HepG2 (cell line): ENCODE results near the gene DNAAF1. TPM values are rescaled to one million over a fixed set of nuclear protein-coding genes. Genes with fewer than 3 reads are reported as not detected.

Experiments
- AKAP8 ChIP-seq: sonication (generic); formaldehyde crosslinking; IDR thresholded peaks from 2 replicates; pipeline ENCODE4 v1.5.1; 2020; ENCODE audit warnings: mild to moderate bottlenecking, missing genetic modification reagents
- ATM ChIP-seq: fragments of 450-650 bp; IDR thresholded peaks from 2 replicates; pipeline ENCODE4 v1.7.1; 2017; ENCODE audit warnings: mild to moderate bottlenecking, borderline replicate concordance
- HOXA7 ChIP-seq: sonication (generic); formaldehyde crosslinking; IDR thresholded peaks from 2 replicates; pipeline ENCODE4 v1.8.1; 2022; ENCODE audit warnings: mild to moderate bottlenecking, missing genetic modification reagents, moderate library complexity
- KDM3A ChIP-seq: IDR thresholded peaks from 2 replicates; pipeline ENCODE4 v1.6.1; 2018; ENCODE audit warnings: low read depth, missing compliant biosample characterization
- NFRKB ChIP-seq: fragments of 450-650 bp; IDR thresholded peaks from 2 replicates; pipeline ENCODE4 v1.6.1; 2017
- NFYB ChIP-seq: sonication (generic); formaldehyde crosslinking; IDR thresholded peaks from 2 replicates; pipeline ENCODE4 v1.4.0; 2020; ENCODE audit warnings: missing genetic modification reagents
- PITX1 ChIP-seq: sonication (generic); formaldehyde crosslinking; IDR thresholded peaks from 2 replicates; pipeline ENCODE4 v1.5.1; 2020; ENCODE audit warnings: mild to moderate bottlenecking, missing genetic modification reagents
- RARG ChIP-seq: sonication (generic); formaldehyde crosslinking; IDR thresholded peaks from 2 replicates; pipeline ENCODE4 v1.4.0; 2020; ENCODE audit warnings: low read depth, mild to moderate bottlenecking, missing genetic modification reagents
- RFX5 ChIP-seq: IDR thresholded peaks from 2 replicates; pipeline ENCODE4 v1.6.1; 2011; ENCODE audit warnings: low read depth, low read length, improper control_type of control experiment
- TP53 ChIP-seq: sonication (generic); formaldehyde crosslinking; conservative IDR thresholded peaks from 2 replicates; pipeline ENCODE4 v1.4.0; 2020; ENCODE audit warnings: missing genetic modification reagents
- XBP1 ChIP-seq: sonication (generic); formaldehyde crosslinking; IDR thresholded peaks from 2 replicates; pipeline ENCODE4 v1.5.0; 2020; ENCODE audit warnings: missing genetic modification reagents
- ZFP41 ChIP-seq: sonication (generic); formaldehyde crosslinking; IDR thresholded peaks from 2 replicates; pipeline ENCODE4 v1.4.0; 2020; ENCODE audit warnings: mild to moderate bottlenecking, missing genetic modification reagents, borderline replicate concordance
- ZNF24 ChIP-seq: fragments of 450-650 bp; IDR thresholded peaks from 2 replicates; pipeline ENCODE4 v1.6.1; 2017; ENCODE audit warnings: antibody characterized with exemption, mild to moderate bottlenecking
- ZNF44 ChIP-seq: sonication (generic); formaldehyde crosslinking; IDR thresholded peaks from 2 replicates; pipeline ENCODE4 v1.5.1; 2020; ENCODE audit warnings: mild to moderate bottlenecking, missing genetic modification reagents
- ZNF557 ChIP-seq: sonication (generic); formaldehyde crosslinking; IDR thresholded peaks from 2 replicates; pipeline ENCODE4 v1.4.0; 2020; ENCODE audit warnings: missing genetic modification reagents
- ZNF598 ChIP-seq: sonication (generic); formaldehyde crosslinking; IDR thresholded peaks from 2 replicates; pipeline ENCODE4 v1.5.1; 2020; ENCODE audit warnings: mild to moderate bottlenecking, missing genetic modification reagents, borderline replicate concordance
- ZNF788 ChIP-seq: sonication (generic); formaldehyde crosslinking; IDR thresholded peaks from 2 replicates; pipeline ENCODE4 v1.5.0; 2020; ENCODE audit warnings: mild to moderate bottlenecking, missing genetic modification reagents, borderline replicate concordance
- ZSCAN20 ChIP-seq: sonication (generic); formaldehyde crosslinking; IDR thresholded peaks from 2 replicates; pipeline ENCODE4 v1.4.0; 2020; ENCODE audit warnings: missing genetic modification reagents, mild to moderate bottlenecking, borderline replicate concordance
- polyA plus RNA-seq, 8 experiments: library from polyadenylated mRNA; depleted of rRNA in 3 of 8; stranded (reverse) in 7 of 8; unstranded in 1 of 8; fragments of >200 nt; fragmentation: Illumina TruSeq in 4 of 8; extraction: Trizol in 4 of 8; gene quantifications; 2 replicates each; pipeline versions ENCODE4 v1.2.1 to v1.2.3, GENCODE V29; 2011 to 2016; ENCODE audit warnings: low read depth in 4 of 8, missing spikeins in 1 of 8, mixed read lengths in 1 of 8; ENCODE audit not compliant: insufficient read depth in 1 of 8
- total RNA-seq, 5 experiments: library from RNA; depleted of rRNA; stranded (reverse); fragments of >200 nt; fragmentation: Illumina TruSeq; extraction: Trizol; gene quantifications; 2 replicates each; pipeline ENCODE4 v1.2.3, GENCODE V29; 2016; ENCODE audit warnings: low read depth in 1 of 5
- TF ChIP-seq, protein P1 (sequence below): sonication (generic); formaldehyde crosslinking; IDR thresholded peaks from 2 replicates; pipeline ENCODE4 v1.4.0; 2020; ENCODE audit warnings: missing genetic modification reagents
- TF ChIP-seq, protein P2 (sequence below): sonication (generic); formaldehyde crosslinking; IDR thresholded peaks from 2 replicates; pipeline ENCODE4 v1.4.0; 2020; ENCODE audit warnings: mild to moderate bottlenecking, missing genetic modification reagents
- TF ChIP-seq, protein P3 (sequence below): IDR thresholded peaks from 2 replicates; pipeline ENCODE4 v1.6.1; 2016; ENCODE audit warnings: missing compliant biosample characterization, missing genetic modification reagents, borderline replicate concordance
- TF ChIP-seq, protein P4 (sequence below): sonication (generic); formaldehyde crosslinking; IDR thresholded peaks from 2 replicates; pipeline ENCODE4 v1.4.0; 2020; ENCODE audit warnings: missing genetic modification reagents, borderline replicate concordance
- TF ChIP-seq, protein P5 (sequence below): IDR thresholded peaks from 2 replicates; pipeline ENCODE4 v1.6.1; 2018; ENCODE audit warnings: missing genetic modification reagents, mild to moderate bottlenecking, missing compliant biosample characterization

Gene DNAAF1
- total and polyA plus RNA-seq, 2 of the 13 experiments (the other 11 are each of a cell fraction or from before 2014, with no cell fraction given), result 0.04 TPM; not detected in 1

DNA sequence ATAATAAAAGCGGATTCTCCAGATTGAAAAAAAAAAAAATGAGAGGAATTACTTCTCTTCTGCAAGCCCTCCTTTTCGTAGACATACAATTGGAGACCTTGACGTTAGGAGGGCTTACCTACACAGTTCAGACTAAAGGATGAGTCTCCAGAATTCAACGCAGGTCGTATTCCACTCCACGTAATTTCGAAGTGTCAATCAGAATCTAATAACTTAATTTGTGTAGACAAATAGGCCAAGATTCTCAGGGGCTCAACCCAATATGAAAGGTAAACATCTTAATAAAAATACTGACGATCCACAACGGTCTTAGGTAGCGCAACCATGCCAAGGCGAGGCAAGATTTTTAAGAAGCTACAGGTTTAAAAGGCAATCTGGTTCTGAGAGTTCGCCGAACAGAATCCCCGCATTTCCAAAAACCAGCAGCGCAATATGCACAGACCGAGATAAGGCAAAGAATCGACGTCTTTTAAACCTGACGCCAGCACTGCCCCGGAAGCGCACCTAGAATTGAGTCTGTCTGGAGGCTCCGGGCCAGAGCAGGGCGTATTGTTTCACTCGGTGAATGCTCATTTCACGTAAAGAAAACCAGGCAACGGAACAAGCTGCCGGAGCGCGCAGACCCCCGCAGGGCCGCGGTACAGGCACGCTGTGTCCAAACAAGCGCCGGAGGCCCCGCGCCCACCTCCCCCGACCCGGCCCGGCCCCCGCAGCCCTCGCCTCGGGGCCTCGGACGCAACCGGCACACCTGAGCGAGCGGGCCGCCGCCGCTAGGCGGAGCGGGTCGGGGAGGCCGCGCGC, 29.0 kb upstream of the DNAAF1 start (continued):
- TF ChIP-seq, protein P1, sequence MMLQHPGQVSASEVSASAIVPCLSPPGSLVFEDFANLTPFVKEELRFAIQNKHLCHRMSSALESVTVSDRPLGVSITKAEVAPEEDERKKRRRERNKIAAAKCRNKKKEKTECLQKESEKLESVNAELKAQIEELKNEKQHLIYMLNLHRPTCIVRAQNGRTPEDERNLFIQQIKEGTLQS (CRISPR knock-in tag), result no peak; the same call in 1 of the 2 replicates
- TF ChIP-seq, protein P2, sequence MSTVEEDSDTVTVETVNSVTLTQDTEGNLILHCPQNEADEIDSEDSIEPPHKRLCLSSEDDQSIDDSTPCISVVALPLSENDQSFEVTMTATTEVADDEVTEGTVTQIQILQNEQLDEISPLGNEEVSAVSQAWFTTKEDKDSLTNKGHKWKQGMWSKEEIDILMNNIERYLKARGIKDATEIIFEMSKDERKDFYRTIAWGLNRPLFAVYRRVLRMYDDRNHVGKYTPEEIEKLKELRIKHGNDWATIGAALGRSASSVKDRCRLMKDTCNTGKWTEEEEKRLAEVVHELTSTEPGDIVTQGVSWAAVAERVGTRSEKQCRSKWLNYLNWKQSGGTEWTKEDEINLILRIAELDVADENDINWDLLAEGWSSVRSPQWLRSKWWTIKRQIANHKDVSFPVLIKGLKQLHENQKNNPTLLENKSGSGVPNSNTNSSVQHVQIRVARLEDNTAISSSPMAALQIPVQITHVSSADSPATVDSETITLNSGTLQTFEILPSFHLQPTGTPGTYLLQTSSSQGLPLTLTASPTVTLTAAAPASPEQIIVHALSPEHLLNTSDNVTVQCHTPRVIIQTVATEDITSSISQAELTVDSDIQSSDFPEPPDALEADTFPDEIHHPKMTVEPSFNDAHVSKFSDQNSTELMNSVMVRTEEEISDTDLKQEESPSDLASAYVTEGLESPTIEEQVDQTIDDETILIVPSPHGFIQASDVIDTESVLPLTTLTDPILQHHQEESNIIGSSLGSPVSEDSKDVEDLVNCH (CRISPR knock-in tag), result no peak
- TF ChIP-seq, protein P3, sequence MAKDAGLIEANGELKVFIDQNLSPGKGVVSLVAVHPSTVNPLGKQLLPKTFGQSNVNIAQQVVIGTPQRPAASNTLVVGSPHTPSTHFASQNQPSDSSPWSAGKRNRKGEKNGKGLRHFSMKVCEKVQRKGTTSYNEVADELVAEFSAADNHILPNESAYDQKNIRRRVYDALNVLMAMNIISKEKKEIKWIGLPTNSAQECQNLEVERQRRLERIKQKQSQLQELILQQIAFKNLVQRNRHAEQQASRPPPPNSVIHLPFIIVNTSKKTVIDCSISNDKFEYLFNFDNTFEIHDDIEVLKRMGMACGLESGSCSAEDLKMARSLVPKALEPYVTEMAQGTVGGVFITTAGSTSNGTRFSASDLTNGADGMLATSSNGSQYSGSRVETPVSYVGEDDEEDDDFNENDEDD (CRISPR knock-in tag), result no peak
- TF ChIP-seq RARG (CRISPR knock-in tag) (no peak), ATM (no peak), KDM3A (no peak), NFRKB (no peak), XBP1 (peak; percentile 51; the same call in 1 of the 2 replicates), ZFP41 (CRISPR knock-in tag) (no peak), PITX1 (no peak), ZNF788 (CRISPR knock-in tag) (no peak), RFX5 (no peak), TP53 (CRISPR knock-in tag) (0 out of 2 replicates have a peak, but pooled peaks have one; percentile 54), ZSCAN20 (0 out of 2 replicates have a peak, but pooled peaks have one; percentile 57), NFYB (CRISPR knock-in tag) (no peak), AKAP8 (CRISPR knock-in tag) (no peak), ZNF598 (no peak), ZNF557 (CRISPR knock-in tag) (0 out of 2 replicates have a peak, but pooled peaks have one; percentile 38), ZNF44 (no peak), ZNF24 (no peak), HOXA7 (CRISPR knock-in tag) (no peak)
- TF ChIP-seq, protein P4, sequence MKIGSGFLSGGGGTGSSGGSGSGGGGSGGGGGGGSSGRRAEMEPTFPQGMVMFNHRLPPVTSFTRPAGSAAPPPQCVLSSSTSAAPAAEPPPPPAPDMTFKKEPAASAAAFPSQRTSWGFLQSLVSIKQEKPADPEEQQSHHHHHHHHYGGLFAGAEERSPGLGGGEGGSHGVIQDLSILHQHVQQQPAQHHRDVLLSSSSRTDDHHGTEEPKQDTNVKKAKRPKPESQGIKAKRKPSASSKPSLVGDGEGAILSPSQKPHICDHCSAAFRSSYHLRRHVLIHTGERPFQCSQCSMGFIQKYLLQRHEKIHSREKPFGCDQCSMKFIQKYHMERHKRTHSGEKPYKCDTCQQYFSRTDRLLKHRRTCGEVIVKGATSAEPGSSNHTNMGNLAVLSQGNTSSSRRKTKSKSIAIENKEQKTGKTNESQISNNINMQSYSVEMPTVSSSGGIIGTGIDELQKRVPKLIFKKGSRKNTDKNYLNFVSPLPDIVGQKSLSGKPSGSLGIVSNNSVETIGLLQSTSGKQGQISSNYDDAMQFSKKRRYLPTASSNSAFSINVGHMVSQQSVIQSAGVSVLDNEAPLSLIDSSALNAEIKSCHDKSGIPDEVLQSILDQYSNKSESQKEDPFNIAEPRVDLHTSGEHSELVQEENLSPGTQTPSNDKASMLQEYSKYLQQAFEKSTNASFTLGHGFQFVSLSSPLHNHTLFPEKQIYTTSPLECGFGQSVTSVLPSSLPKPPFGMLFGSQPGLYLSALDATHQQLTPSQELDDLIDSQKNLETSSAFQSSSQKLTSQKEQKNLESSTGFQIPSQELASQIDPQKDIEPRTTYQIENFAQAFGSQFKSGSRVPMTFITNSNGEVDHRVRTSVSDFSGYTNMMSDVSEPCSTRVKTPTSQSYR, result no peak
- TF ChIP-seq, protein P5, sequence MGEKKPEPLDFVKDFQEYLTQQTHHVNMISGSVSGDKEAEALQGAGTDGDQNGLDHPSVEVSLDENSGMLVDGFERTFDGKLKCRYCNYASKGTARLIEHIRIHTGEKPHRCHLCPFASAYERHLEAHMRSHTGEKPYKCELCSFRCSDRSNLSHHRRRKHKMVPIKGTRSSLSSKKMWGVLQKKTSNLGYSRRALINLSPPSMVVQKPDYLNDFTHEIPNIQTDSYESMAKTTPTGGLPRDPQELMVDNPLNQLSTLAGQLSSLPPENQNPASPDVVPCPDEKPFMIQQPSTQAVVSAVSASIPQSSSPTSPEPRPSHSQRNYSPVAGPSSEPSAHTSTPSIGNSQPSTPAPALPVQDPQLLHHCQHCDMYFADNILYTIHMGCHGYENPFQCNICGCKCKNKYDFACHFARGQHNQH (CRISPR knock-in tag), result no peak
